ENCODE measurements around the gene TAF3.

- no peak for TF ChIP-seq CTCF (IDR thresholded peaks at IDR 0.05; ENCODE audit: low read length)
- TF ChIP-seq EZH2 (optimal IDR thresholded peaks at IDR 0.05; ENCODE audit: low read depth, low read length): no peak
Measured at GRCh38 chr10:8050556-8051108, 232.3 kb downstream of the TAF3 start.
